NCI-H2171 (cell line): ENCODE measurements around the gene EMC7.
"Not testable (repeated sequence)": the region's sequence is repeated elsewhere in the genome, so short reads cannot be mapped to it uniquely, and the experiment has no call there.

ENCODE experiments used
- DNase-seq: peaks from one replicate; lab custom pipeline; 2025; lab: John Stamatoyannopoulos, UW

Gene EMC7

GRCh38 chr15:34085746-34086145 is 15.9 kb downstream of the EMC7 start:
- DNase-seq, result no peak

- DNase-seq, result no peak
These were observed 17.6 kb downstream of the EMC7 start for GRCh38 chr15:34084086-34084485.

- DNase-seq, result no peak
These were observed 21.8 kb downstream of the EMC7 start for GRCh38 chr15:34079904-34080303.

DNA sequence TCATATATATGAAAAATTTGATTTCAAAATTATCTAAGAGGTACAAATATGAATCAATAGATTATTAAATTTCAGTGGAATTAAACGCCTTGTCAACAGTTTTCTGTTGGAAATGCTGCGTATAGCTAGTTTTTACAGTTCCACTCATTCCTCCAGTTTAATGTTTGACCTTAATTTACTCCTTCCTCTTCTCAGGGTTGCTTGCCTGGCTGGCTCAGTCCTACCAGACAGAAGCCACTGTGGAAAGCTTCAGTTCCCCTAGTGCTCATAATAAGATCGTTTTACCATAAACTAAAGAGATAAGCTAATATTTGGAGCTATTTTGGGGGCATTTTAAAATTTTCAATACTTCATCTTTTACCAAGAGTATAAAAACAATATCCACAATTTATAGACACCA is 22.8 kb downstream of the EMC7 start:
- no peak for DNase-seq

- DNase-seq, result no peak
These were observed 24.9 kb downstream of the EMC7 start for GRCh38 chr15:34076785-34077184.

GRCh38 chr15:34070003-34070402 is 31.7 kb downstream of the EMC7 start:
- no peak for DNase-seq

DNA sequence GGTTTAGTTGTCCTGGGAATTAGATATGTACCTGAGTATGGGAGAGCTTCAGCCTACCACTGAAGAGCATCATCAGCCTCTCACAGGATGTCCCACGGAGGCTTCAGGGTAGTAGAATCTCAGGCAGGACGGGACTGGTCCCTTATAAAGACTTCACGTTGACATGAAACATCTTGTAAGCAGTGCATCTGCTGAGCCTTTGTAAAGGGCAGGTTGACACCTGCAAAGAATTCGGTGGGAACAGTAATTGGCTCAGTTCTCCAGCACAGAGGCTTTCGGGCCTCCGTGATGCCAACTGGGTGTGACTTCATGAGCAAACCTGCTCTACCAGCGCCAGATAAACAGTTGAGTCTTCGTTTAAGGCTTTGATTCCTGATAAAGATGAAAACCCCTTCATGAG is 35.7 kb downstream of the EMC7 start:
- DNase-seq, result no peak

- no peak for DNase-seq
These were observed 36.4 kb downstream of the EMC7 start for GRCh38 chr15:34065261-34065660.

DNA sequence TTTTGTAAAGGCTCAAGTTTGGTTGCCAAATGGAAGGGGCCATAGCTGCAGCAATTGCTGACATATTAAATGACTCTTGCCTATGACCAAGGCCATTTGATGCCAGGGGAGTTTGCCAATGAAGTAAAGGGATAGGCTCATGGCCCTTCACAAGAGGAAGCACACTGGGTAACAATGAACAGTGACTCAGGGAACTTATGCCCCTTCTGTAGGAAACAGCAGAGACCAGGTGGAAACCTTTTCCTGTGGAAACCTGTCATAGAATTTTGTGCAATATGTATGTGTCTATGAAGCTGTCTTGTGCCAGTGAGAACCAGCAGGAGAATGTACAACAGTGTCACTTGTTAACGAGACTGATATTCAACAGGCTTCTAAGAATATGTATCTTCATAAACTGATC is 37.2 kb downstream of the EMC7 start:
- DNase-seq, result no peak

DNA sequence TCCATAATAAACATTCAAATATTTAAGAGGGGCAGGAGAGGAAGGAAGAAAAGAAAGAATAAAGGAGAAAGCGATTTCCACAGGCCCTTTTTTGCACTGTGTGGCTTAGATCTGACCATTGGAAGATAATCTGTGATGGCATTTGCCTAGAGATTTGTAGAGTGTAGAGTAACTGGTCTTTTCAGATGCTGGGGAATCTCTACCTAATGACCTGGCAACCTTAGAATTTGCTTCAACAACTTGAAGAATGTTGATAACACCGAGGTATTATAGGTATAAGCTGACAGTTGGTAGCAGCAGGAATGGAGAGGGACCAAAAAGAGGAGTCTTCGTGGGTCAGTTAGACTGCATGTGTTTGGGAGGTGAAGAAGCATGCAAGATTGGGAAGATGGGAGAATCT is 41.7 kb downstream of the EMC7 start:
- no peak for DNase-seq

DNA sequence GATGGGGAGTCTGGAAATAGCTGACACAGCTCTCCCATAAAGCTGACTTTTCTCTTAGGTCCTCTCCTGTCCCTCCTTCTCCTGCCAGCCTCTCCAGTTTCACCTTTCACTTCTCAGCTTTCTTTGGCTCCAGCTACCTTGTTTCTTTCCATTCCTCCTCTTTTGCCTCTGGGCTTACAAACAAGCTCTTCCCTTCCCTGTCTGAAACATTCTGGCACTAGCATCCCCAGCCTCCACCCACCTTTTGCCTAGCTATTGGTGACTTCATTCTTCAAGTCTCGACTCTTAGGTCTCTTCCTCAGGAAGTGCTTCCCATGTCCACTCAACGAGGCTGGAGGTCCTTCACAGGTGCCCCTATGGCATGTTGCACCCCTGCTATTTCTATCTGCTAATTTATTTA is 42.2 kb downstream of the EMC7 start:
- DNase-seq, result no peak

DNA sequence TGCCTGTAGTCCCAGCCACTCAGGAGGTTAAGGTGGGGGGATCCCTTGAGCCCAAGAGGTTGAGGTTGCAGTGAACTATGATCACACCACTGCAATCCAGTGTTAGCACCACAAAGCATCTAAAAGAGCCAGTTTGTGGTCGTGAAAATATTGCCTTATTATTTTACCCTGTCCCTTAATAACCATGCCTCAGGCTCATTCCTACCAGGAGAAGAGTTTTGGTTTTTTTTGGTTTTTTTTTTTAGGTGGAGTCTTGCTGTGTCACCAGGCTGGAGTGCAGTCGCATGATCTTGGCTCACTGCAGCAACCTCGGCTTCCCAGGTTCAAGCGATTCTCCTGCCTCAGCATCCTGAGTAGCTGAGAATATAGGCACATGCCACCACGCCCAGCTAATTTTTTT is 44.8 kb downstream of the EMC7 start:
- no peak for DNase-seq

GRCh38 chr15:34055868-34056595 is 45.6 kb downstream of the EMC7 start:
- DNase-seq, result no peak

DNA sequence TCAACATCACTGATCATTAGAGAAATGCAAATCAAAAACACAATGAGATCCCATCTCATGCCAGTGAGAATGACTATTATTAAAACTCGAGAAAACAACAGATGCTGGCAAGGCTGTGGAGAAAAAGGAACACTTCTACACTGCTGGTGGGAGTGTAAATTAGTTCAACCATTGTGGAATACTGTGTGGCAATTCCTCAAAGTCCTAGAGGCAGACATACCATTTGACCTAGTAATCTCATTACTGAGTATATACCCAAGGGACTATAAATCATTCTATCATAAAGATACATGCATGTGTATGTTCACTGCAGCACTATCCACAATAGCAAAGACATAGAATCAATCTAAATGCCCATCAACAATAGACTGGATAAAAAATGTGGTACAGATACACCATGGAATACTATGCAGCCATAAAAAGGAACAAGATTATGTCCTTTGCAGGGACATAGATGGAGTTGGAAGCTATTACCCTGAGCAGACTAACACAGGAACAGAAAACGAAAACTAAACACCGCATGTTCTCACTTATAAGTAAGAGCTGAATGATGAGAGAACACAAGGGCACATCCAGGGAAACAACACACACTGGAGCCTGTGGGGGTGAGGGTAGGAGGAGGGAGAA is 47.5 kb downstream of the EMC7 start:
- DNase-seq, result no peak

GRCh38 chr15:34050385-34050784 is 51.3 kb downstream of the EMC7 start:
- not testable (repeated sequence) for DNase-seq

DNA sequence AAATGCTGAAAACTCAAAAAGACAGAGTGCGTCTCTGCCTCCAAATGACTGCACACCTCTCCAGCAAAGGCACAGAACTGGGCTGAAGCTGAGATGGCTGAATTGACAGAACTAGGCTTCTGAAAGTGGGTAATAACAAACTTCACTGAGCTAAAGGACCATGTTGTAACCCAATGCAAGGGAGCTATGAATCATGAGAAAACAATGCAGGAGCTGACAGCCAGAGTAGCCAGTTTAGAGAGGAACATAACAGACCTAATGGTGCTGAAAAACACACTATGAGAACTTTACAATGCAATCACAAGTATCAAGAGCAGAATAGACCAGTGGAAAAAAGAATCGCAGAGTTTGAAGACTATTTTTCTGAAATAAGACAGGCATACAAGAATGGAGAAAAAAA is 52.5 kb downstream of the EMC7 start:
- no peak for DNase-seq

DNA sequence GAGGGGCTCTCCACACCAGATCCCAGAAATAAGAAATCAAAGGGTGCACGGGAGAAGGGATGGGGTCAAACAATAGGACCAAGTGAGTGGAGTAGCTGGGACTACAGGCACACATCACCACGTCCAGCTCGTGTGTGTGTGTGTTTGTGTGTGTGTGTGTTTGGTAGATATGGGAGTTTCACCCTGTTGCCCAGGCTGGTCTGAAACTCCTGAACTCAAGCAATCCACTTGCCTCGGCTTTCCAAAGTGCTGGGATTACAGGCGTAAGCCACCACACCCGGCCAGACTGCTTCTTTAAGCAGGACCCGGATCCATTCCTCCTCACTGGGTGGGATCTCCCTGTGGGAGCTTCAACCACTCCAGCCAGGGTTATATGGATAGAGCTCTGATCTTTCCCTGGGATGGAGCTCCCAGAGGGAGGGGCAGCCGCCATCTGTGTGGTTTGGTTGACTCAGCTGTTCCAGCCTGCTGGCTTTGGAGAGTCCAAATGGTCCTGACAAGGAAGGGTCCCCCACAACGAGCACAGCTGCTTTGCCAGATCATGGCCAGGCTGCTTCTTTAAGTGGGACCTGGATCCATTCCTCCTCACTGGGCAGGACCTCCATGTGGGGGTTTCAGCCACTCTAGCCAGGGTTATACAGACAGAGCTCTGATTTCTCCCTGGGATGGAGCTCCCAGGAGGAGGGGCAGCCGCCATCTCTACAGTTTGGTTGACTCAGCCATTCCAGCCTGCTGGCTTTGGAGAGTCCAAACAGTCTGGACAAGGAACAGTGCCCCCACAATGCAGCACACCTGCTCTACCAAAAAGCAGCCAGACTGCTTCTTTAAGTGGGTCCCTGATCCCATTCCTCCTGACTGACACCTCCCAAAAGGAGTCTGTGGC is 53.5 kb downstream of the EMC7 start:
- no peak for DNase-seq

- no peak for DNase-seq
These were observed 55.1 kb downstream of the EMC7 start for GRCh38 chr15:34046471-34047145.

- DNase-seq, result no peak
These were observed 57.8 kb downstream of the EMC7 start for GRCh38 chr15:34043813-34044212.

- no peak for DNase-seq
These were observed 58.3 kb downstream of the EMC7 start for GRCh38 chr15:34043391-34043790.

DNA sequence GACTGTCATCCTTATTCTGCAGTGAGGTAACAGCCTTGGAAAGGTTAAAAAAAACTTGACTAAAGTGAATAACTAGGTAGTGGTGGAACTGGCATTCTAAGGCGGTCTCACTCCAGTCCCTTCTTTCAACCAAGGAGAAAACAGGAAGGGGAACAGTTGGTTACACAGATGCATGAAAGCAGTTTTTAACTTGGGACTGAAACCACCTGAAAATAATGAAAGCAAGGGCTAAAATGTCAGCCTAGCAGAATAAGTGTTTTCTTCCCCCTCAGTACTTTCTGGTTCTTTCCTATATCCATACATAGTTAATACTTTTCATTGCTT is 61.9 kb downstream of the EMC7 start:
- DNase-seq, result no peak
